SK-N-SH treated with all-trans-retinoic acid at 6 μM for 48 hours (cell line): ENCODE measurements around the gene WNT1.
A peak's percentile ranks its signal among the peaks of the same experiment; 100 is the strongest.

Experiments
- ATAC-seq: fragments of 200-7000 bp; cut with Tn5 transposase; 3 replicates; pipeline ENCODE4 v1.9.1; 2020; ENCODE audit warnings: mild to moderate bottlenecking, moderate library complexity
- ARNTL ChIP-seq: fragments of 450-650 bp; formaldehyde crosslinking; IDR thresholded peaks from 2 replicates; pipeline ENCODE4 v1.5.0; 2020; ENCODE audit warnings: low read depth, mild to moderate bottlenecking, moderate library complexity, borderline replicate concordance
- BACH2 ChIP-seq: fragments of 250-450 bp; sonication (Bioruptor Pico); IDR thresholded peaks from 2 replicates; pipeline ENCODE4 v1.9.0; 2021; ENCODE audit warnings: mild to moderate bottlenecking, borderline replicate concordance
- CSDC2 ChIP-seq: fragments of 250-450 bp; sonication (Bioruptor Pico); IDR thresholded peaks from 2 replicates; pipeline ENCODE4 v1.5.0; 2020; ENCODE audit warnings: mild to moderate bottlenecking, moderate library complexity
- ESRRG ChIP-seq: fragments of 250-450 bp; sonication (Bioruptor Pico); IDR thresholded peaks from 2 replicates; pipeline ENCODE4 v1.6.1; 2021; ENCODE audit warnings: mild to moderate bottlenecking
- ISL1 ChIP-seq: fragments of 250-450 bp; sonication (Bioruptor Pico); IDR thresholded peaks from 2 replicates; pipeline ENCODE4 v2.1.2; 2022; ENCODE audit warnings: mild to moderate bottlenecking, moderate library complexity
- PATZ1 ChIP-seq: fragments of 250-450 bp; sonication (Bioruptor Pico); IDR thresholded peaks from 2 replicates; pipeline ENCODE4 v1.8.0; 2020; ENCODE audit warnings: mild to moderate bottlenecking, moderate library complexity, borderline replicate concordance
- PPARA ChIP-seq: fragments of 250-450 bp; sonication (Bioruptor Pico); IDR thresholded peaks from 2 replicates; pipeline ENCODE4 v1.5.0; 2020; ENCODE audit warnings: mild to moderate bottlenecking, borderline replicate concordance
- RARB ChIP-seq: fragments of 250-450 bp; sonication (Bioruptor Pico); IDR thresholded peaks from 2 replicates; pipeline ENCODE4 v1.8.0; 2021; ENCODE audit warnings: mild to moderate bottlenecking, moderate library complexity
- SNAI2 ChIP-seq: fragments of 250-450 bp; sonication (Bioruptor Pico); IDR thresholded peaks from 2 replicates; pipeline ENCODE4 v1.5.0; 2020; ENCODE audit warnings: mild to moderate bottlenecking, moderate library complexity
- TCF4 ChIP-seq: fragments of 250-450 bp; sonication (Bioruptor Pico); IDR thresholded peaks from 2 replicates; pipeline ENCODE4 v1.8.0; 2021; ENCODE audit warnings: mild to moderate bottlenecking, moderate library complexity, borderline replicate concordance
- TOX ChIP-seq: fragments of 250-450 bp; sonication (Bioruptor Pico); IDR thresholded peaks from 2 replicates; pipeline ENCODE4 v1.8.0; 2021; ENCODE audit warnings: mild to moderate bottlenecking, moderate library complexity, borderline replicate concordance
- TSHZ2 ChIP-seq: fragments of 250-450 bp; sonication (Bioruptor Pico); IDR thresholded peaks from 2 replicates; pipeline ENCODE4 v1.5.0; 2020; ENCODE audit warnings: mild to moderate bottlenecking, moderate library complexity
- ZFP3 ChIP-seq: fragments of 250-450 bp; sonication (Bioruptor Pico); IDR thresholded peaks from 2 replicates; pipeline ENCODE4 v1.5.0; 2020; ENCODE audit warnings: mild to moderate bottlenecking, moderate library complexity
- ZFP30 ChIP-seq: fragments of 450-650 bp; formaldehyde crosslinking; IDR thresholded peaks from 2 replicates; pipeline ENCODE4 v1.5.0; 2022; ENCODE audit warnings: mild to moderate bottlenecking, moderate library complexity
- ZNF565 ChIP-seq: fragments of 450-650 bp; formaldehyde crosslinking; conservative IDR thresholded peaks from 2 replicates; pipeline ENCODE4 v1.5.0; 2020; ENCODE audit warnings: low read depth, mild to moderate bottlenecking, moderate library complexity
- ZNF70 ChIP-seq: fragments of 450-650 bp; formaldehyde crosslinking; IDR thresholded peaks from 2 replicates; pipeline ENCODE4 v1.5.0; 2020; ENCODE audit warnings: mild to moderate bottlenecking, moderate library complexity
- ZNF8 ChIP-seq: fragments of 450-650 bp; formaldehyde crosslinking; IDR thresholded peaks from 2 replicates; pipeline ENCODE4 v1.5.0; 2020; ENCODE audit warnings: mild to moderate bottlenecking, moderate library complexity
- TF ChIP-seq, protein P1 (sequence below): fragments of 250-450 bp; sonication (Bioruptor Pico); IDR thresholded peaks from 2 replicates; pipeline ENCODE4 v1.5.1; 2021; ENCODE audit warnings: mild to moderate bottlenecking, moderate library complexity
- TF ChIP-seq, protein P2 (sequence below): fragments of 250-450 bp; sonication (Bioruptor Pico); IDR thresholded peaks from 2 replicates; pipeline ENCODE4 v1.5.1; 2020; ENCODE audit warnings: low read depth, mild to moderate bottlenecking, moderate library complexity
- TF ChIP-seq, protein P3 (sequence below): fragments of 250-450 bp; sonication (Bioruptor Pico); IDR thresholded peaks from 2 replicates; pipeline ENCODE4 v1.8.0; 2021; ENCODE audit warnings: low read depth, mild to moderate bottlenecking, moderate library complexity, borderline replicate concordance

WNT1 gene

DNA sequence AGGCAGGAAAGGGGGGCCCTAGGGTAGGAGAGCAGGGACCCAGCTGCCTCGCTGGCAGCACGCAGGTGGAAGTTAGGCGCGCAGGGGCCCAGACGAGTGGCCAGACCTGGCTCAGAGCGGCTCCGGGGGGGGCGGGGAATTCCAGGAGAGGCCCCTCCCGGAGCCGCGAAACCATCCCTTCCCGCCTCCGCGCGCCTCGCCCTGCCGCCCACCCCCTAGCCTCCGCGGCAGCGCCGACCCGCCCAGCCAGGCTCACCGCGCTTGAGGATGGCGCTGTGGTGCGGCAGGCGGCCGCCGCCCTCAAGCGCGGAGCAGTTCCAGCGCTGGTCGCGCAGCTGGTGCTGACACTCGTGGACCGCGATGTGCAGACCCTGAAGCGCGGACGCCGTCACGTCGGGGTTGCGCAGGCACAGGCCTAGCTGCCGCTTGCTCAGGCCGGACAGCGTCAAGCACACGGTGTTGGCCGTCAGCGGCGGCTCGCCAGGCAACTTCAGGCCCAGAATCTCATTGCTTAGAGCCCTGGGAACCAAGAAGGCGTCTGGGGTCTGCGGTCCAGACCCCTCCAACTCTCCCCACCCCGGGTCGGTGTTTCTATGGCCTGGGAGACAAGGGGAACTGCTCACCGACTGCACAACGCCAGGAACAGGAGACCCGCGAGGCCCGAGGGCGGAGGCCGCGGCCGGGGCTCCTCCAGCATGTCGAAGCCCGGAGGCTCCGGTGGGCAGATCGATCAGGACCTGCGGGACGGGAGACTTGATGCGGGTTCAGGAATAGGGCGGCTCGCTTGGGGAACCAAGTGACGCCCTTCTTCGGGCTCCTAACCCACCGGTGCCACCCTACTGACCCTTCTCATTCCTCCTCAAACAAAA lies 8.1 kb upstream of the WNT1 start (continued):
- TF ChIP-seq, protein P1, sequence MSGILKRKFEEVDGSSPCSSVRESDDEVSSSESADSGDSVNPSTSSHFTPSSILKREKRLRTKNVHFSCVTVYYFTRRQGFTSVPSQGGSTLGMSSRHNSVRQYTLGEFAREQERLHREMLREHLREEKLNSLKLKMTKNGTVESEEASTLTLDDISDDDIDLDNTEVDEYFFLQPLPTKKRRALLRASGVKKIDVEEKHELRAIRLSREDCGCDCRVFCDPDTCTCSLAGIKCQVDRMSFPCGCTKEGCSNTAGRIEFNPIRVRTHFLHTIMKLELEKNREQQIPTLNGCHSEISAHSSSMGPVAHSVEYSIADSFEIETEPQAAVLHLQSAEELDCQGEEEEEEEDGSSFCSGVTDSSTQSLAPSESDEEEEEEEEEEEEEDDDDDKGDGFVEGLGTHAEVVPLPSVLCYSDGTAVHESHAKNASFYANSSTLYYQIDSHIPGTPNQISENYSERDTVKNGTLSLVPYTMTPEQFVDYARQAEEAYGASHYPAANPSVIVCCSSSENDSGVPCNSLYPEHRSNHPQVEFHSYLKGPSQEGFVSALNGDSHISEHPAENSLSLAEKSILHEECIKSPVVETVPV (CRISPR knock-in tag) = no peak
- TF ChIP-seq ESRRG (CRISPR knock-in tag) = no peak

DNA sequence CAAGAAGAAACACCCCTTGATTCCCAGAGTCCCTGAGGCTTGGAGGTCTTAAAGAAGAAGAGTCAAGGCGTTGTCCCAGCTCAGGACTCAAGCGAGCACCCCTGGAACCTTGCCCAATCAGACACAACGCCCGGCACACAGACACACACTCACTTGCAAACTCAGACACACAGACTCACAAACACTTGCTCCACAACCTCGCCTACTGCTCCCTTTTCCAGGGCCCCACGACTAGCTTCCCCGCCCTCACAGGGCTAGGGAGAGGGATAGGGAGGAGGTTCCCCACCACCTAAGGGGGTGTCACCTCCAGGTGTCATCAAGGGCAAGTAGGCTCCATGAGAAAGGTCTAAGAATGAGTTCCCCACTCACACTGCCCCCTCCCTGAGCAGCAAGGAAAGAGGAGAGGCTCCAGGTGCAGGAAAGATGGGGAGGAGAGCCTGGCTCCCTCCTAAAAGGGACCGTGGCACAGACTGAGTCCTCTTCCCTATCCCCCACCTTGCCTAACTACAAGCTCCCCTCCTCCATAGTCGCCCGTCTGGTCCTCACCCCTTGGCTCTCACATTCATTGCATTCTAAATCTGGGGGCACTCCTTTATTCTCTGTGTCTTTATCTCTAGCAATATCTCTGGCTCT lies 7.3 kb upstream of the WNT1 start:
- TF ChIP-seq PATZ1 (CRISPR knock-in tag) (no peak), TOX (CRISPR knock-in tag) (no peak)
- TF ChIP-seq, protein P2, sequence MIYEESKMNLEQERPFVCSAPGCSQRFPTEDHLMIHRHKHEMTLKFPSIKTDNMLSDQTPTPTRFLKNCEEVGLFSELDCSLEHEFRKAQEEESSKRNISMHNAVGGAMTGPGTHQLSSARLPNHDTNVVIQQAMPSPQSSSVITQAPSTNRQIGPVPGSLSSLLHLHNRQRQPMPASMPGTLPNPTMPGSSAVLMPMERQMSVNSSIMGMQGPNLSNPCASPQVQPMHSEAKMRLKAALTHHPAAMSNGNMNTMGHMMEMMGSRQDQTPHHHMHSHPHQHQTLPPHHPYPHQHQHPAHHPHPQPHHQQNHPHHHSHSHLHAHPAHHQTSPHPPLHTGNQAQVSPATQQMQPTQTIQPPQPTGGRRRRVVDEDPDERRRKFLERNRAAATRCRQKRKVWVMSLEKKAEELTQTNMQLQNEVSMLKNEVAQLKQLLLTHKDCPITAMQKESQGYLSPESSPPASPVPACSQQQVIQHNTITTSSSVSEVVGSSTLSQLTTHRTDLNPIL (CRISPR knock-in tag) = no peak
- TF ChIP-seq, all 23 proteins: peak for 0
- ATAC-seq = no peak

DNA sequence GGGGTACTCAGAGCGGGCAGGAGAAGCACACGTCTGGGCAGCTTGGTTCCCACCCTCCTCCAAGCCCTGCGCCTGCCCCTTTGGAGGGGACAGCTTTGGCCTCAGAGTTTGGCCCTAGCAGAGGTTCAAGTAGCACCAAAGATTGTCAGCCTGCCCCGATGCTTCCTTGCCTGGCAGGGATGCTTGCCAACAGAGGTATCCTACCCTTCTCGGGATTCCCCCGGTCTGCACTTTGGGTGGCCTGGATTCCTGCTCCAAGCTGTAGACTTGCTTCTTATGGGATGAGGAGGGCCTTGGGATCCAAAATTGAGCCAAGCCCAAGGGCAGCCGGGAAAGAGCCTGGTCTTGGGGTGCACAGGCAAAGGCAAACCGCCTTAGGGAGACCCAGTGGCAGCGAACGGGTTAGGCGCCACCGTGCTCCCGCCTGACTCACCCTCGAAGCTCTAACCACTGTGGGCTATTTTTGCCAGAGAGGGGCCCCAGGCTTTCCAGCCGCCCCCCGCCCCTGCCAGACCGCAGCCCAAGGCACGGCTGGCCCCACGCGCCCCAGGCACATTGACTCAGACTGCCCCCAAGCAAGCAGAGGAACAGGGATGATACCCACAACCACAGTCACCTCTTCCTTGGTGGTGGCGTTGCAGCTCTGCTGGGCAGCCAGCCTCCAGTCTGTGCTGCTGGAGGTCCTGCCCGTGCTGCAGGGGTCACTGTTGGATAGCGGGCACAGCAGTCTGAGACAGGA lies 5.7 kb upstream of the WNT1 start:
- TF ChIP-seq ZFP3 (CRISPR knock-in tag) (no peak), ARNTL (CRISPR knock-in tag) (no peak), ZNF70 (no peak), CSDC2 (CRISPR knock-in tag) (no peak), PPARA (CRISPR knock-in tag) (no peak), TSHZ2 (CRISPR knock-in tag) (no peak), PATZ1 (CRISPR knock-in tag) (no peak), ISL1 (CRISPR knock-in tag) (no peak), RARB (CRISPR knock-in tag) (no peak), ZNF8 (CRISPR knock-in tag) (no peak), TCF4 (CRISPR knock-in tag) (no peak), ZFP30 (CRISPR knock-in tag) (no peak), TOX (CRISPR knock-in tag) (no peak), ZNF565 (CRISPR knock-in tag) (no peak), BACH2 (no peak), SNAI2 (CRISPR knock-in tag) (no peak)
- TF ChIP-seq, protein P1 (CRISPR knock-in tag) = no peak
- TF ChIP-seq, protein P3, sequence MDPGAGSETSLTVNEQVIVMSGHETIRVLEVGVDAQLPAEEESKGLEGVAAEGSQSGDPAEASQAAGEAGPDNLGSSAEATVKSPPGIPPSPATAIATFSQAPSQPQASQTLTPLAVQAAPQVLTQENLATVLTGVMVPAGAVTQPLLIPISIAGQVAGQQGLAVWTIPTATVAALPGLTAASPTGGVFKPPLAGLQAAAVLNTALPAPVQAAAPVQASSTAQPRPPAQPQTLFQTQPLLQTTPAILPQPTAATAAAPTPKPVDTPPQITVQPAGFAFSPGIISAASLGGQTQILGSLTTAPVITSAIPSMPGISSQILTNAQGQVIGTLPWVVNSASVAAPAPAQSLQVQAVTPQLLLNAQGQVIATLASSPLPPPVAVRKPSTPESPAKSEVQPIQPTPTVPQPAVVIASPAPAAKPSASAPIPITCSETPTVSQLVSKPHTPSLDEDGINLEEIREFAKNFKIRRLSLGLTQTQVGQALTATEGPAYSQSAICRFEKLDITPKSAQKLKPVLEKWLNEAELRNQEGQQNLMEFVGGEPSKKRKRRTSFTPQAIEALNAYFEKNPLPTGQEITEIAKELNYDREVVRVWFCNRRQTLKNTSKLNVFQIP (CRISPR knock-in tag) = no peak
- TF ChIP-seq, protein P2 (CRISPR knock-in tag) = no peak
- ATAC-seq = peak; percentile 13
